Measurements from ENCODE around the gene CTF1. TPM values are rescaled to one million over a fixed set of nuclear protein-coding genes. Genes with fewer than 3 reads are reported as not detected.

CTF1 gene
- total RNA-seq, 1 experiment from 2014 or later = 1.4 TPM

- intact Hi-C loops (cut with micrococcal nuclease) = no loop called here
- H3K9ac ChIP-seq (ENCODE audit: low read length) = no peak overlapping the region
- H3K9me3 ChIP-seq (ENCODE audit: control insufficient read depth in 1 of 2, insufficient read depth in 1 of 2, low read depth in 1 of 2, low read length in 2 of 2) = no peaks in the 10 kb centered on the region
- H3K9me2 ChIP-seq (ENCODE audit: insufficient read depth) = no peaks in the 10 kb centered on the region
- H3K36me3 ChIP-seq (ENCODE audit: control insufficient read depth in 1 of 2, insufficient read depth in 2 of 2, low read length in 2 of 2) = peaks cover 14 to 16% of the 10 kb centered on the region in 2 experiments
- RAD21 ChIA-PET (ENCODE audit: low non-redundant PET in 1 of 2, low total read pairs in 2 of 2, uncharacterized antibody in 2 of 2, unreplicated experiment in 2 of 2) = no interaction called here
- CTCF ChIA-PET = no interaction called here
- no peak overlapping the region for H3K4me3 ChIP-seq (replicated peaks in 1 of 2; ENCODE audit: low read depth in 1 of 2, low read length in 2 of 2)
- peaks cover 15 to 33% of the 10 kb centered on the region in 2 experiments for H3K4me1 ChIP-seq (ENCODE audit: control insufficient read depth in 1 of 2, insufficient read depth in 2 of 2, low read length in 2 of 2)
- no peaks in the 10 kb centered on the region for H3K27me3 ChIP-seq (ENCODE audit: insufficient read depth, low read length)
- BruUV-seq (replicated peaks) = no TSS peak
- POLR2A ChIA-PET = no interaction called here
- no peak overlapping the region for H2AFZ ChIP-seq (ENCODE audit: low read depth, low read length, poor library complexity, severe bottlenecking)
- H4K20me1 ChIP-seq (ENCODE audit: insufficient read depth) = no peaks in the 10 kb centered on the region
- H3K79me2 ChIP-seq (ENCODE audit: insufficient read depth, low read length) = peaks cover 3% of the 10 kb centered on the region; the same call in 1 of the 2 replicates
- TF ChIP-seq SRF (IDR thresholded peaks at IDR 0.05; ENCODE audit: low read depth) (no peak), ELF1 (IDR thresholded peaks at IDR 0.05; ENCODE audit: borderline replicate concordance, low read depth) (no peak), SIN3A (IDR thresholded peaks at IDR 0.05; ENCODE audit: low read depth) (no peak), FOSL1 (IDR thresholded peaks at IDR 0.05; ENCODE audit: low read depth) (no peak), ZNF274 (IDR thresholded peaks at IDR 0.05; ENCODE audit: low read depth, low read length) (no peak), TCF7L2 (IDR thresholded peaks at IDR 0.05; ENCODE audit: borderline replicate concordance, extremely low read depth, insufficient read depth, insufficient read length) (no peak), YY1 (IDR thresholded peaks at IDR 0.05; ENCODE audit: extremely low read depth, insufficient replicate concordance, low read depth, low read length) (no peak), REST (IDR thresholded peaks at IDR 0.05; ENCODE audit: low read depth) (no peak), JUND (IDR thresholded peaks at IDR 0.05) (no peak), CTCF (IDR thresholded peaks at IDR 0.05 in 2 of 3, conservative IDR thresholded peaks at IDR 0.05 in 1 of 3; ENCODE audit: borderline replicate concordance in 1 of 3, insufficient read depth in 1 of 3, low read depth in 2 of 3, low read length in 2 of 3) (no peak), ZFX (IDR thresholded peaks at IDR 0.05) (no peak), EZH2phosphoT487 (IDR thresholded peaks at IDR 0.05; ENCODE audit: borderline replicate concordance) (no peak), EZH2 (IDR thresholded peaks at IDR 0.05) (no peak), ZBTB33 (IDR thresholded peaks at IDR 0.05; ENCODE audit: extremely low read depth, insufficient replicate concordance, low read length) (no peak), CBX3 (IDR thresholded peaks at IDR 0.05; ENCODE audit: low read depth) (no peak), RAD21 (IDR thresholded peaks at IDR 0.05; ENCODE audit: low read depth) (no peak), POLR2AphosphoS5 (IDR thresholded peaks at IDR 0.05; ENCODE audit: low read depth, low read length) (no peak), POLR2A (IDR thresholded peaks at IDR 0.05; ENCODE audit: borderline replicate concordance, extremely low read depth, insufficient read depth, insufficient read length) (no peak)
- no peak overlapping the region; the same call in 1 of the 2 replicates for H3K27ac ChIP-seq (ENCODE audit: low read depth, low read length)
- no peak for DNase-seq (ENCODE audit: low read depth, low spot score)
- H3K4me2 ChIP-seq (ENCODE audit: low read length) = no peak overlapping the region
- ATAC-seq = no peak
Observed at GRCh38 chr16:30947541-30947858, 51.1 kb downstream of the CTF1 start.

All from HCT116 (cell line).